GM18508 (cell line): ENCODE results near the gene COL6A6.
"Not testable (repeated sequence)": the region's sequence is repeated elsewhere in the genome, so short reads cannot be mapped to it uniquely, and the experiment has no call there.

Source experiments
- ATAC-seq: cut with Tn5 transposase; IDR thresholded peaks from one replicate; pipeline ENCODE4 v1.9.1; 2021; ENCODE audit warnings: moderate number of reproducible peaks; ENCODE audit not compliant: insufficient read depth, unreplicated experiment

COL6A6 gene

DNA sequence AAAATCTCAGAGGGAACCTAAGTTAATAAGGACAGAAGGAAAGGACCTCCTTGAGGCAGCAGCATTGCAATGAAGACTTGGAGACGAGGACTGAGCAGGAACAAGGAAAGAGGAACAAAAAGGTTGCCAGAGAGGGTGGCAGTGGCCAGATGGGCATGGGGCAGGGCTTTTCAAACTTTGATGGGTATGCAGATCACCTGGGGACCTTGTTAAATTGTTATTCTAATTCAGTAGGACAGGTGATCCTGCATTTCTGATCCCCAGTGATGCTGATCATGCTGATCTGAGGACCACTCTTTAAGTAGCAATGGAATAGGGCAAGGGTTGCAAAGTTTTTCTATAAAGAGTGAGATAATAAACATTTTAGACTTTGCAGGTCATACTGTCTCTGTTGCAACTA lies 11.1 kb downstream of the COL6A6 start:
- no peak for ATAC-seq

DNA sequence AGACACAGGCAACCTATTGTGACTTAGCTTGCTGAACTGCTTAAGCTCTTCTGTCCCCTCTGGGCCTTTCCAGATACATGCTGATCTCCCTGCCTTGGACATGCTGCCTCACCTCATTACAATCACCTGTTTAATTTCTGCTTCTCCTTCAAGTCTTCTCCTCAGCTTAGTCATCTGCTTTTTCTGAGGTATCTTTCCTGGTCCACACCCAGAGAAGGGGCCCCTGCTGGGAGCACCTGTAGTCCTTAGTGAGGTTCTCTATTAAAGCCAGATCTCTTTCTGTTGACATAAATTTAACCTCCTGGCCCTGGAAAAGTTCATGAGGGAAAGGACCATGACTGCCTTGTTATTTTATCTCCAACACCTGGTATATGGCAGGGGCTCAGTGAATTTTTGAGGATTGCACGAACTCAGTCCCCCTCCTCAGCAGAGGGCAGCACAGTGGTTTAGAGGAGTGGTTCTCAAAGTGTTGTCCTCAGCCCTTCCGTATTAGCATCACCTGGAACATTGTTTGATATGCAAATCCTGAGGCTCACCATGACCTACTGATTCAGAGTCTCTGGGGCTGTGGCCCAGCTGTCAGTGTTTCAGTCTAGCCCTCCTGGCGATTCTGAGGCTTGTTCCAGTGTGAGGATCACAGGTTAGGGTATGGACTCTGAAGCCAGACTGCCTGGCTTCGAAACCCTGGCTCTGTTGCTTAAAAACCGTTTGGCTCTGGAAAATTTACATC lies 12.7 kb downstream of the COL6A6 start:
- ATAC-seq = no peak

DNA sequence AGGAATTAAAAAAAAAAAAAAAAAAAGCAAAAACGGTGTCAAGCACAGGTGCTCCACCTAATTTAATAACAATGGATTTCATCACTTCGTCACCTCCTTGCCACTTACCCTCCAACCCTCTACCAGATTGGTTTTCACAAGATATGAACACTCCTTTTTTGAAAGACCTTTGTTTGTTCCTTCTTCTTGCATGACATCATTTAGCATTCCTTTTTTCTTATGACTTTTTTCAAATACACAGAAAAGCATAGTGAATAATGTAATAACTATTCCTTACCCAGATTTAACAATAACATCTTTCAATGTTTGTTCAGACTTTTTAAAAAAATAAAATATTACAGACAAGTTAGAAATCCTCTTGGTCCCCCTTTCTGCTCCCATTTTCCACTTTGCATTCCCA lies 16.3 kb downstream of the COL6A6 start:
- no peak for ATAC-seq

DNA sequence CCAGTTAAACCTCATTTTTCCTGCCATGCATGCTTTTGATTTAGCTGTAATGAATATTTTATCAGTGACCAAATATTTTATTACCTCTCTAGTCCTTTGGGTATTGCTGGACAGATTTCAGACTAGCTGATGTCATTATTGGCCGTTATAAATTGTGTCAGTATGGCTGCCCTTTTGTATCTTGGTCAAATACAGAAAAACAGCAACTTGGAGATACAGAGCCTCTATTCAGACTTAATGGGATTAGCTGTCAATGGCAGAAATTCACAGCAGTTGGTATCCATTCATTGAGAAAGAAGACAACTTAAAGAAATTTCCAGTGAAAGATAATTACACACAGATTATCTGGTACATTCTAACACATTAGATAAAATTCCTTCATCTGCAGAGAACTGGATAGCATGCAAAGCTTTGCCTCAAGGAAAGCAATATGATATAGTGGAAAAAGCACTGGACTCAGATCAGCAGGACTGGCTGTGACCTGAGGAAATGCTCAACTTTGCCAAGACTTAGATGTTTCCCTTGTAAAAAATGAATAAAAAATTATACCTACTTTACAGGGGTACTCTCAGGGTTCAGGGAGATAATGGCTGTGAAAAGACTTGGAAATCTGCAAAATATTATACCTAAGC lies 20.8 kb downstream of the COL6A6 start:
- no peak for ATAC-seq

DNA sequence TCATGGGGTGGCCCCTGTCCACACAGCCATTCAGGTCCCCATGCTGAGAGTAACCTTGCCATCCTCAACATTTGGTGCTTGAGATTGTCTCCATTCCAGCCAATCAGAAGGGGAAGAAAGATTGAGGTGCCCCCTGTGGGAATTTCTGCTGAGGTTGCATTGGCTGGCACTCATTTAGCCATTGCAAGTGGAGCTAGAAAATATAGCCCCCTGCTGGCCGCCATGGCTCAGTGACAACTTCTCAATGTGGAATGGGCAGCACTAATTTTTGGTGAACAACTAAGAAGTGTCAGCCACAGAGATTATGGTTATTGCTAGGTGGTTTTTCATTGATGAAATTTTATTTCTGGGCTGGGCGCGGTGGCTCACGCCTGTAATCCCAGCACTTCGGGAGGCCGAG lies 22.0 kb downstream of the COL6A6 start:
- no peak for ATAC-seq

DNA sequence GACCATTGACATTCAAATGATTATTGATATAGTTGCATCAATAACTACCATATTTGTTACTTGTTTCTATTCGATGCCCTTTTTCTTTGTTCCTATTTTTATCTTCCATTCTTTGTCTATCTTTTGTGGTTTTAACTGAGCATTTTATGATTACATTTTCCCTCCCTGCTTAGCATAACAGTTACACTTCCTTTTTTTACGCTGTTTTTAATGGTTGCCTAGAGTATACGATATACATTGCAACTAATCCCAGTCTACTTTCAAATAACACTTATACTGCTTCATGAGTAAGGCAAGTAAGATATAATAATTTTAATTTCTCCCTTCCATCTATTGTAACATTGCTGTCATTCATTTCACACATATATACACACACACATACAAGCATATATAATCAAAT lies 26.3 kb downstream of the COL6A6 start:
- ATAC-seq = no peak

DNA sequence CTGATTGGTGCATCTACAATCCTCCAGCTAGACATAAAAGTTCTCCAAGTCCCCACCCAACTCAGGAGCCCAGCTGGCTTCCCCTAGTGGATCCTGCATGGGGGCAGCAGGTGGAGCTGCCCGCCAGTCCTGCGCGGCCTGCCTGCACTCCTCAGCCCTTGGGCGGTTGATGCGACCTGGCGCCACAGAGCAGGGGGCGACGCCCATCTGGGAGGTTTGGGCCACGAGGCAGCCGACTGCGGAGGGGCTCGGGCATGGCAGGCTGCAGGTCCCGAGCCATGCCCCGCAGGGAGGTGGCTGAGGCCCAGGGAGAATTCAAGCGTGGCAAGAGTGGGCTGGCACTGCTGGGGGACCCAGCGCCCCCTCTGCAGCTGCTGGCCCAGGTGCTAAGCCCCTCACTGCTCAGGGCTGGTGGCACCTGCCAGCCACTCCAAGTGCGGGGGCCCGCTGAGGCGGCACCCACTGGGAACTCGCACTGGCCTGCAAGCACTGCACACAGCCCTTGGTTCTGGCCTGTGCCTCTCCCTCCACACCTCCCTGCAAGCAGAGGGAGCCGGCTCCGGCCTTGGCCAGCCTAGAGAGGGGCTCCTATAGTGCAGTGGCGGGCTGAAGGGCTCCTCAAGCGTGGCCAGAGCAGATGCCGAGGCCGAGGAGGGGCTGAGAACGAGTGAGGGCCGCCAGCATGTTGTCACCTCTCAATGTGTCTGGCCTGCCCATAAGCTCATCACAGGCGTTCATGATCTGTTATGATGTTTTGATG lies 30.1 kb downstream of the COL6A6 start:
- ATAC-seq = no peak

DNA sequence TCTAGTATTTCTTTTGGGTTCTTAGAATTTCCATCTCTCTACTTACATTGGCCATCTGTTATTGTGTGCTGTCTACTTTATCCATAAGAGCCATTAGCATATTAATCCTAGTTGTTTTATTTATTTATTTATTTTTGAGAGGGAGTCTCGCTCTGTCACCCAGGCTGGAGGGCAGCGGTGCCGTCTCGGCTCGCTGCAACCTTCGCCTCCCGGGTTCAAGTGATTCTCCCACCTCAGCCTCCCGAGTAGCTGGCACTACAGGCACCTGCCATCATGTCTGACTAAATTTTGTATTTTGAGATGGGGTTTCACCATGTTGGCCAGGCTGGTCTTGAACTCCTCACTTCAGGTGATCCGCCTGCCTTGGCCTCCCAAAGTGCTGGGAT lies 30.7 kb downstream of the COL6A6 start:
- ATAC-seq = not testable (repeated sequence)

DNA sequence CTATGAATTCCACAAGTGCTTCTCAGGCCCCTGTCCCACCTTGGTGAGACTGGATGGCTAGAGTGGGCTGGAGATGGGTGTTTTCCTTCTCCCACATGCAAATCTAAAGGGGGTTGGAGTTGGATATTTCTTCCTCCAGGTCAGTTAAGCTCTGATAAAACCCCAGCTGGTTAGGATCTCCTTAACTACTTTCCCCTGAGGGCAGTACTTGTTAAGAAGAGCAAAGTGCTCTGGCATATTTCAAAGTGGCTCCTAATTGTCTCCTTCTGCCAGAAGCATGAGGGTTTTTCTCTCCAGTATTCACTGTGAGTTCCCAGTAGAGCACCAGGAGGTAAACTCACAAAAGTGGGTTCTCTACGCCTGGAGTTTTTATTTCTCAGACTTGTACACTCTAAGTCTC lies 31.4 kb downstream of the COL6A6 start:
- ATAC-seq = no peak

DNA sequence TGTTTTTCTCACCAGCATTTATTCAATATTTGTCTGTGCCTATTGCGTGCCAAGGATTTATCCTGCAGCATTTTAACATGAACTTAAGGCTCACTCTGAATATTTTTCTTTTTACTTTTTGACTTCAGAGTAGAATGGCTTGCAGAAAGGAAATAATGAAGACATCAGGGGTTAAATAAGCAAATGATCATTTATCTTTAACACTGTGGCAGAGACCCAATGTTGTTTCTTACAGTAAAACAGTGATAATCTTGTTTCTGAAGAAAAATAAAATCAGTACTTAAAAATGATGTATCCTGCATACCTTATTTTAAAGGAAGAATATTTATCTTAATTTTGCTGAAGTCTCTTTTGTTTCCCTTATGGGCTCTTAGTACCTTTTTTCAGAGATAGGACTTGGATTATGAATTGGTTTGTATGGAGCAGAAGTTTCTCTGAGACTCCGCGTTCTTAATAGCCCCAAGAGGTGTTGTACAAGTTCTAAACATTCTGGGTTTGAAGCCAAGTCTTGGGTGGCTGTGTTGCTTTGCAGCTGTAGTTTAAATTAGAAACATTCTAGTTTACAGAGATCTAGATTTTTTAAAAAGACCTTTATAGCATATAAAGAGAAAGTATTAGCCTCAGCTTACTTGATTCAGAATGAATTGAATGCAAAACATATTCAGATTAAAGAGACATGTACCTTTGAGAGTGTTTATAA lies 40.5 kb downstream of the COL6A6 start:
- ATAC-seq = no peak

DNA sequence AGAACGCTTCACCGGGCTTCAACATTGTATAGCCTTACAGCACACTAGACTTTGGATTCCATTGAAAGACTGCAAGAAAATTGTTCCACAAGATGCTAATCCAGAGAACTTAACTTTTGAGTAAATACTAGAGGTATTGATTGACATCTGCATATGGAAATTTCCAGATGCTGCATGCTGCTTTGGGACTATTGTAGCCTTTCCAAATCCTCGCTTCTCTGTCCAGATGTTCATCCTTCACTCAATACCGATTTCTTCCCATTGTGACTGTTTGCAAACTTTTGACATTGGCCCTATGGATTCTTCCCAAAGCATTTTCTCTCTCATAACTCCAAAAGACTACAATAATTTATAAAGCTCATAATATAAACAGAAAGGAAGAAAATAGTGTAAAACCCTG lies 41.4 kb downstream of the COL6A6 start:
- no peak for ATAC-seq

DNA sequence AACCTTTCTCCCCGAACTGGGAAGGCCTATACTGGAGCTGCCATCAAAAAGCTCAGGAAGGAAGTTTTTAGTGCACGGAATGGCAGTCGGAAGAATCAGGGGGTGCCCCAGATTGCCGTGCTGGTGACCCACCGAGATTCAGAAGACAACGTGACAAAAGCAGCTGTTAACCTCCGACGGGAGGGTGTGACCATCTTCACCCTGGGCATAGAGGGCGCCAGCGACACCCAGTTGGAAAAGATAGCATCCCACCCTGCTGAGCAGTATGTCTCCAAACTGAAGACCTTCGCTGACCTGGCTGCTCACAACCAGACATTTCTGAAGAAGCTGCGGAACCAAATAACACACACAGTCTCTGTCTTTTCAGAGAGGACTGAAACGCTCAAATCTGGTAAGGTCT lies 48.2 kb downstream of the COL6A6 start:
- no peak for ATAC-seq
